IPS DF 6.9 (cell line): ENCODE data around the gene SLC2A11.

Experiments used
- DNase-seq: peaks from one replicate; pipeline ENCODE4 v3.0.0-alpha.2; 2013; ENCODE audit warnings: low read depth, low spot score
- H3K27ac ChIP-seq: one replicate; pipeline ENCODE4 v1.5.1; 2013; ENCODE audit warnings: low read length, control low read depth
- H3K27me3 ChIP-seq: 2 replicates; pipeline ENCODE4 v1.6.1; 2013; ENCODE audit warnings: mild to moderate bottlenecking, low read length; ENCODE audit not compliant: control insufficient read depth, insufficient read depth
- H3K36me3 ChIP-seq: 2 replicates; pipeline ENCODE4 v1.6.1; 2013; ENCODE audit warnings: low read length; ENCODE audit not compliant: control insufficient read depth, insufficient read depth
- H3K4me1 ChIP-seq: 2 replicates; pipeline ENCODE4 v1.6.1; 2013; ENCODE audit warnings: low read length; ENCODE audit not compliant: control insufficient read depth, insufficient read depth
- H3K4me3 ChIP-seq: 2 replicates; pipeline ENCODE4 v1.5.1; 2013; ENCODE audit warnings: mild to moderate bottlenecking, low read length
- H3K9me3 ChIP-seq: 2 replicates; pipeline ENCODE4 v1.6.1; 2013; ENCODE audit warnings: low read length, inconsistent platforms; ENCODE audit not compliant: control insufficient read depth, insufficient read depth
- WGBS: extraction: QIAGEN DNeasy Blood & Tissue Kit; methylation state at CpG from one replicate; pipeline ENCODE4 v1.1.7; 2013; ENCODE audit warnings: mixed read lengths, missing lambda C conversion rate; ENCODE audit not compliant: insufficient read length, insufficient coverage; 5-methylcytosine and 5-hydroxymethylcytosine counted together

Gene SLC2A11

DNA sequence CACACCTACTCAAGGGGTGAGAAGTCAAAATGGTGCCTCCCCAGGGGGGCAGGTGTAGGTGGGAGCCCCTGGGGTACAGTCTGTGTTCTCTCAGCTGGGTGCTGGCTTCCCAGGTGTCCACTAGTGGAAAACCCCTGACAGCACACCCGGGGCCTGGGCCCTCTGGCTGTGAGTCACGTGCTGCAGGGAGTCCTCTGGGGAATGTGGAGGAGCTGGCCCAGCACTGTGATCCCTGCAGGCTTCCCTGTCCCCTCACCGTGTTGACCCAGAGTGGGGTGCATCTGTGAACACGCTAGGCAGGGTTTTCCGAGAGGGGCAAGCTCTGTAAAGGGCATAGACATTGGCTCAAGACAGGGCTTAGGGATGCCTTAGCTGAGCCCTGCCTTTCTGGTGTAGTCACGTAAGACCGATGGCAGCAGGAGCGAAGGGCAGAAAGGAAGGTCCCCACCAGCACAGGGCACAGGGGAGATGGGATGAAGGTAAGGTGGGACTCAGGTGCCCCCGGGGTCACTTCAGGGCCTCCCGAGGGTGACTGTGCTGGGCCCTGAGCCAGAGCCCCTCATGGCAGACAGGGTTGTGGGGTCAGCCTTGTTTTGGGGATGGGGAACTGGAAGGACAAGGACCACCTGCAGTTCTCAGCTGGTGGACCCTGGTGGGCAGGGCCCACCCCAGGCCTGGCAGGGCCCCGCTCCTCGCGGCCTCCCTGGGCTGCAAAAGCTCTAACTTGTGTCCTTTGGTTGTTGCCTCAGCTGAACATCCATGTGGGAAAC, 33.0 kb upstream of the SLC2A11 start:
- Histone ChIP-seq H3K27ac (no peak overlapping the region), H3K4me1 (no peaks in the 10 kb centered on the region), H3K4me3 (no peak overlapping the region), H3K27me3 (no peaks in the 10 kb centered on the region), H3K36me3 (peaks cover 30% of the 10 kb centered on the region), H3K9me3 (no peaks in the 10 kb centered on the region)
- WGBS, result no CpG with 5 or more reads among the region's 13 CpGs
- no peak for DNase-seq

DNA sequence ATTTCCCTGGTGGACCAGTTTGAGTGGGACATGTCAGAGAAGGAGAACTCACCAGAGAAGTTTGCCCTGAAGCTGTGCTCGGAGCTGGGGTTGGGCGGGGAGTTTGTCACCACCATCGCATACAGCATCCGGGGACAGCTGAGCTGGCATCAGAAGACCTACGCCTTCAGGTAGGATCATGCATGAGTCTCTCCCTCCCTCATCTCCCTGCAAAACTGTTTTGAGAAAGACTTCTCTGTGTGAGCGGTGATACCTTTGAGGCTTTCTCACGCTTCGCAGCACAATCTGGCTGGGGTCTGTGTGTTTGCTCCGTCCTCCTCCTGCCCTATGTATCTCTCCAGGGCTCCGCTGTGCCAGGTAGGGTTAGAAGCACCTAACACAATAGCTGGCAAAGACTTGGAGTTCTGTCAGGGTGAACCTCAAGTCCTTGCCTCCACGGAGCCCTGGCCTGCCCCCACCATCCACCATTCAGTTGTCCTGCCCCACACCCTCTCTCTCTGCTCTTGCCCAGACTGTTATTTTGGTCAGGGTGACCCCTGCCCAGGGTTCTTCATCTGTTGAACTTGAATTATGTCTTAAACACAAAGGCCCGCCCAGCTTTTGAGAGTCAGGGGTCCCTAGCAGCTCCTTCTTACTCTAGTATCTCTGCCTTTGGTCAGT, 32.3 kb upstream of the SLC2A11 start:
- Histone ChIP-seq H3K27ac (no peak overlapping the region), H3K36me3 (peaks cover 30% of the 10 kb centered on the region), H3K4me1 (no peaks in the 10 kb centered on the region), H3K27me3 (no peaks in the 10 kb centered on the region), H3K4me3 (no peak overlapping the region), H3K9me3 (no peaks in the 10 kb centered on the region)
- no peak for DNase-seq
- no CpG with 5 or more reads among the region's 12 CpGs for WGBS

DNA sequence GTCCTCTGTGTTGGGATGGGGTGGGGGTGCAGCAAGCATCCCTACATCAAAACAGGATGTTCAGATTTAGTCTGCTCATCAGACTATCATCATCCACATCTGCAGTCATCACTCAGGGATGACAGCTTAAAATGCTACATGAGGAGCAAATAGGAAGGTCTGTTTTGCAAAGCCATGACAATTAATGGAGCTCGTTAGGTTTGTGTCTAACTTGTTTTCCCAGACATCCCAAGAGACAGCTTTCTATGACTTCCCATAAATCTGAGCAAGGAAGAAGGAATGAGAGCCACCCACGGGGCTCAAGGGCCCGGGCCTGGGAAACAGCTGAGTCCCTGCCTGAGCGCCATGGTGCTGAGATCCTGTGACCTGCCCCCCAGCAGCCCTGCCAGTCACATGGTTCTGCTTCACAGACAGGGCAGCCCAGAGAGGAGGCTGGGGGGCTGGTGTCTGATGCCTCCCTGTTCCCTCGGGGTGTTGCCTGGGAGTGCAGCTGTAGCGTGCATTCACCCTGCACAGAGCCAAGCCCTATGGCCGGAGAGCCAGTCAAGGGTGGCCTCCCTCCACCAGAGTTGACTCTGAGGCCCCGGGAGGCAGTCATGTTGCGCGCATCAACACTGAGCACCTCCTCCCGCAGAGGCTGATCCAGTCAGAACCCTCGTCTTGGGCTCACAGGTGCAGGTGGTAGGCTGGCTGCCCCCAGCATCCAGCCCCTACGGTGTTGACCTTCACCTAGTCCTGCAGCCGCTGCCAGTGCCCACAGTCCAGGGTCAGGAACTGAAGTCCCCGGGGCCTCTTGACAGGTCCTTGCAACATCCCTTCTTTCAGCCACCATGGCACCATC, 30.9 kb upstream of the SLC2A11 start:
- no peaks in the 10 kb centered on the region for H3K9me3 ChIP-seq
- H3K27ac ChIP-seq, result no peak overlapping the region
- DNase-seq, result no peak
- no peaks in the 10 kb centered on the region for H3K4me1 ChIP-seq
- H3K27me3 ChIP-seq, result no peaks in the 10 kb centered on the region
- no peak overlapping the region for H3K4me3 ChIP-seq
- peaks cover 30% of the 10 kb centered on the region for H3K36me3 ChIP-seq
- WGBS, result no CpG with 5 or more reads among the region's 15 CpGs

DNA sequence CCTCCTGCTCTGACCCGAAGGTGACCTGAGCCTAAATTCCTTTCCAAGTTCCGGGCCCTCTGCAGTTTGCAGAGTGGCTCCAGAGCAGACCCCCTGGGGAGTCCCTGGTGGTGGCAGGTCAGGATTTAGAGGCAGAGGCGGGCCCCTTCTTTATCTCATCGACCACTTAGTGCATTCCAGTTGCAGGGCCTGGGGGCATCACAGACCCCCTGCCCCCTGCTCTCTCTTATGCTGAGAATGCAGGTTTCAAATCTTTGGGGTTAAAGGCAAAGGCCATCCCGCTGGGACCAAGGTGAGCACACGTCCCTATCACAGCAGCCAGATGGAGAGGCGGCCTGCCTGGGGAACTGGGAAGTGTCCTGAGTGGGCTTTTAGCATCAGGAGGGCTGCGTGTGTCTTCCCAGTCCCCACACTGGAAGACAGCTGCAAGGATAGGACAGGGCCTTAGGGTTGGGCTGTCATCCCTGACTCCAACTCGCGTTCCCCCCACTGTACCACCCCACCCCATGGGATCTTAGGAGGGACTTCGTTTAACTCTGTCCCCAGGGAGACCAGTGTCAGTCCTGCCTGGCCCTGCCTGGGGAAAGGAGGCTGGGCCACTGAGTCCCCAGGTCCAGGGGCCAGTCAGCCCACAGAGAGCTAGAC, 30.2 kb upstream of the SLC2A11 start:
- Histone ChIP-seq H3K27me3 (no peaks in the 10 kb centered on the region), H3K27ac (no peak overlapping the region), H3K4me3 (no peak overlapping the region), H3K4me1 (no peaks in the 10 kb centered on the region), H3K9me3 (no peaks in the 10 kb centered on the region), H3K36me3 (peaks cover 30% of the 10 kb centered on the region)
- no peak for DNase-seq
- no CpG with 5 or more reads among the region's 11 CpGs for WGBS

DNA sequence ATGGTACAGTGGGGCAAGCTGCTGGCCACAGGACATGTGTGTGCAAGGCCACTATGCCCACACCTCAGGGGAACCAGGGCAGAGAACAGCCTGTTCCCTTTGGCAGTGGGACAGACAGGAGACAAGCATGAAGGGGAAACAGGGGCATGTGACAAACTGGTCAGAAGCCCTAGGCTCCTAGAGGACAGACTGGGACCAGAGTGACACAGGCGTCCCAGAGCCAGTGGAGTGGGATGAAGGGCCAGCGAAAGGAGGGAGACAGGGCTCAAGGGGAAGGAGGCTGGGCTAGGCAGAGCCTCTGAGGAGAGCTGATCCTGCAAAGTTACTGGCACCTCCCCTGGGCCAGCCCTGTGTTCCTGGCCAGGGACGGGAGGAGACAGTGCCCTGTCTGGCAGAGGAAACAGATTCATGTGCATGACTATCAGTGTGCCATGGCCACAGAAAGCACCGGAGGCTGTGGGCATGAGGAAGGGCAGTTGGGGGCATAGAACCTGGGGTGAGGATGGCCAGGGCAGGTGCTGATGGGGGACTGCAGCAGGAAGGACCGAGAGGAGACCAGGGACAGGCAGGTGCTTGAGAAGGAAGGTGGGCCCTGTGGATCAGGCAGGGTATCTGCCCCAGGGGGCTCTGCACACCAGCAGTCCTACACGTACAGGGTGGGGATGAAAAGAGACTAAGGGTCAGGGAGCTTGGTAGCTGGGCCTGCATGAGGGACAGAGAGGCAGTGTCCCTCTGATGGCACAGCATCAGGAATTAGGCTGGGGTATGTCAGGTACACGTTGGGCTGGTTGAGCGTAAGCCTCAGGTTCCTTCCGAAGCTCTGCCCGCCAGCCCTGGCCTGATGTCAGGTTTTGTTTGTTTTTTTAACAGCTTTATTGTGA, 28.6 kb upstream of the SLC2A11 start:
- DNase-seq, result no peak
- H3K4me1 ChIP-seq, result no peaks in the 10 kb centered on the region
- no peak overlapping the region for H3K4me3 ChIP-seq
- H3K36me3 ChIP-seq, result peaks cover 38% of the 10 kb centered on the region
- no peaks in the 10 kb centered on the region for H3K9me3 ChIP-seq
- no peaks in the 10 kb centered on the region for H3K27me3 ChIP-seq
- WGBS, result no CpG with 5 or more reads among the region's 10 CpGs
- H3K27ac ChIP-seq, result no peak overlapping the region

DNA sequence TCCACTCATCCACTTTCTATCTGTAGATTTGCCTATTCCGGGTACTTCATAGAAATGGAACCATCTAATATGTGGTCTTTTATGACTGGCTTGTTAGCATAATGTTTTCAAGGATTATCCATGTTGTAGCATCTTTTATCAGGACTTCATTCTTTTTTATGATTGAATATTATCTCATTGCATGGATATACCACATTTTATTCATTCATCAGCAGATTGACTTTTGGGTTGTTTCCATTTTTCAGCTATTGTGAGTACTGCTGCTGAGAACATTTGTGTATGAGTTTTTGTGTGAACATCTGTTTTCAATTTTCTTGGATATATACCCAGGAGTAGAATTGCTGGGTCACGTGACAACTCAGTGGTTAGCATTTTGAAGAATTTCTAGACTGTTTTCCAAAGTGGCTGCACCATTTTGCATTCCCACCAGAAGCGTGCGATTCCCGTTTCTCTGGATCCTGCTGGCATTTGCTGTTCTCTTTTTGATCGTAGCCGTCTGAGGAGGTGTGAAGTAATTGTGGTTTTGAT, 27.8 kb upstream of the SLC2A11 start:
- Histone ChIP-seq H3K4me3 (no peak overlapping the region), H3K36me3 (peaks cover 39% of the 10 kb centered on the region), H3K27me3 (no peaks in the 10 kb centered on the region), H3K4me1 (no peaks in the 10 kb centered on the region), H3K27ac (no peak overlapping the region), H3K9me3 (no peaks in the 10 kb centered on the region)
- WGBS, result no CpG with 5 or more reads among the region's 7 CpGs
- no peak for DNase-seq

DNA sequence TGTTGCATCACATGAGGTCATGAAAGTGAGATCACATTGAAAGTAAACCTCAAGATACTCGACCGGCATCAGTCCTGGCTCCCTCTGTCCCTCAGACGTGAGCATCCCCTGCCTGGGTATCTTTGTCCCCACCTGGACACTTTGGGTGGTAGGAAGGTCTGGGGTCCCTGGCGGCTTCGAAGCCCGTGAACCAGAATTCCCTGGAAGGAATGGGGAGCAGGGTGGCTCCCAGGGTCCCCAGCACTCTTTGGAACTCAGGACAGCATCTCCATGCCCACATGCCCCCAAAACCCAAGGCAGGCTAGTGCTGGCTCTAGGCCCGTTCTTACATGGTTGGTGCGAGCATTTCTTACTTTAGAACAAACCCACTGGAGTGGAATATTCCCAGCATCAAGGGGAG, 26.4 kb upstream of the SLC2A11 start:
- Histone ChIP-seq H3K4me3 (no peak overlapping the region), H3K9me3 (no peaks in the 10 kb centered on the region), H3K4me1 (no peaks in the 10 kb centered on the region), H3K27ac (no peak overlapping the region), H3K27me3 (no peaks in the 10 kb centered on the region), H3K36me3 (peaks cover 38% of the 10 kb centered on the region)
- DNase-seq, result no peak
- WGBS, result no CpG with 5 or more reads among the region's 8 CpGs

DNA sequence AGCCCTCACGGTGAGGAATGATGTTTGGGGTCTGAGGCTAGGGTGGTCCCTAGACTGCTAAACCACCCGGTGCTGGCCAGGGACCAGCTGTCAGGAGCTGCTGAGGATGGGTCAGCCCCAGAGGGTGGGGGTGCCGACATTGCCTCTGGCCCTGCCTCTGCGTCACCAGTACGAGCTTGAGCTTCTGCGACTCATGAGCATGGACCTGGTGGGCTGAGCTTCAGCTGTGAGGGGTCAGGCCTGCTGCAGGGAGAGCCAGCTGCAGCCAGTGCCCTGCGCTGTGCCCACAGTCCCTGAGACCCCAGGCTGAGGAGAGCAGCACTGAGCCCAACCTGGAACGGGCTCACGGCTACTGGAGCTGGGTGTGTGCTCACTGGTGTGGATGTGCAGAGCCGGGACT, 25.9 kb upstream of the SLC2A11 start:
- Histone ChIP-seq H3K4me1 (no peaks in the 10 kb centered on the region), H3K27ac (no peak overlapping the region), H3K9me3 (no peaks in the 10 kb centered on the region), H3K36me3 (peaks cover 33% of the 10 kb centered on the region), H3K27me3 (no peaks in the 10 kb centered on the region), H3K4me3 (no peak overlapping the region)
- no CpG with 5 or more reads among the region's 10 CpGs for WGBS
- no peak for DNase-seq

DNA sequence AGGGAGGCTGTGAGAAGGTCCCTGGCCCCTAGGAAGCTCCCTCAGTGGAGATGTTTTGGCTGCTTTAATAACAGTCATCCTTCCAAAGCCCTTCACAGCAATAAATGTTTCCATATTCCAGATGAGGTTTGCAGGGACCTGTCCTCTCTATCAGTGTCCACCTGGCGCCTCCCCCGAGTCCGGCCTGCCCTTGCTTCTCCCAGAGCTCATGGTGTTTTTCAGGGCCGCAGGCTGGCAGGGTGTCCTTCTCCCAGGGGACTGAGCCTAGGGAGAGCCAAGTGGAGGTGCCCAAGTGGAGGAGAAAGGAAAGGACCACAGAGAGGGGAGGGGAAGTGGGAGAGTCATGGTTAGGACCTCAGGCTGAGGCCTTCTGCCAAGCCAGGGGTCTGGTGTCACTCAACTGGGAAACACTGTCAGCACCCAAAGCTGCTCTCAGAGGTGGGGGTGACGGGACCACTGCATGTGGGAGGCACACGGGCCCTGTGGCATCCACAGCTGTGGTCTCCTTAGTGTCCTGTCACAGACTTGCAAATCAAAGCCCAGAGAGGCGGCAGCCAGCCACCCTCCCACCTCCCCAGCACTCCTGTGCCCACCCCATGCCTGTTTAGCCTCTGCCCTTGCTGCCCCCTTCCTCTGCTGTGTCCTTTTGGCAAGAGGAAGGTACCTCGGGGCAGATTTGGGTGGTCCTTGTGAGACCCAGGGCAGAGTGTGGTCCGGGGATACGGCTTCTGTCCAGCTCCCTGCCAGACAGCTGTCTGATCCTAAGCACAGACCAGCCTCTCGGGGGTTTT, 25.3 kb upstream of the SLC2A11 start:
- peaks cover 3% of the 10 kb centered on the region; the same call in 1 of the 2 replicates for H3K4me1 ChIP-seq
- H3K36me3 ChIP-seq, result peaks cover 28% of the 10 kb centered on the region

More for the DNA sequence above, 25.3 kb upstream of the SLC2A11 start:
- H3K27ac ChIP-seq, result no peak overlapping the region
- no peak for DNase-seq
- no peaks in the 10 kb centered on the region for H3K9me3 ChIP-seq
- no peaks in the 10 kb centered on the region for H3K27me3 ChIP-seq
- no peak overlapping the region for H3K4me3 ChIP-seq
- no CpG with 5 or more reads among the region's 11 CpGs for WGBS
